K562 (cell line): ENCODE results near the gene OSBP2. TPM values are rescaled to one million over a fixed set of nuclear protein-coding genes. Genes with fewer than 3 reads are reported as not detected.

Source experiments
- ATAC-seq: fragments of 200-7000 bp; cut with Tn5 transposase; 3 replicates; pipeline ENCODE4 v1.9.1; 2020; ENCODE audit warnings: moderate library complexity
- BruUV-seq: library from RNA; stranded (reverse); fragments of 400-500 nt; replicated peaks from 2 replicates; lab custom pipeline; 2021; lab: Mats Ljungman, UMichigan
- CTCF ChIA-PET: fragments of 300-600 bp; formaldehyde crosslinking; extraction: SDS; loops from one replicate; lab custom pipeline; 2021; ENCODE audit warnings: low intra/inter-chr PET ratio; lab: Yijun Ruan, JAX
- POLR2A ChIA-PET: fragments of 300-600, 350-650 bp; sonication (Branson Sonifier 250); formaldehyde crosslinking; extraction: SDS; loops from one replicate; lab custom pipeline; 2021; ENCODE audit warnings: antibody characterized with exemption, inconsistent platforms; lab: Yijun Ruan, JAX
- DNase-seq, 4 experiments: peaks; one replicate each; pipeline versions ENCODE4 v3.0.0 to v3.0.0-alpha.2; 2011 to 2018; ENCODE audit warnings: low spot score in 3 of 4, mixed read lengths in 3 of 4; ENCODE audit errors: extremely low read depth in 1 of 4
- FAIRE-seq: peaks from 2 replicates; lab custom pipeline; 2011; peaks lifted over from hg19 to GRCh38; lab: Jason Lieb, UNC
- H2AFZ ChIP-seq: 2 replicates; pipeline ENCODE4 v1.6.0; 2011; ENCODE audit warnings: low read depth, low read length, control low read depth, inconsistent platforms
- H3K27ac ChIP-seq: fragments of 200-600 bp; 3 replicates; pipeline ENCODE4 v1.8.0; 2011; ENCODE audit warnings: low read depth, mild to moderate bottlenecking, control low read depth, inconsistent platforms, low read length, moderate library complexity, mixed read lengths; ENCODE audit errors: extremely low read depth
- H3K27me3 ChIP-seq, 2 experiments: fragments of 300-600 bp in 1 of 2; 2 replicates in 1 of 2; 3 replicates in 1 of 2; pipeline versions ENCODE4 v1.6.0 to v1.8.0; 2011; ENCODE audit warnings: inconsistent platforms in 2 of 2, low read length in 2 of 2, mild to moderate bottlenecking in 1 of 2, mixed read lengths in 1 of 2, moderate library complexity in 1 of 2; ENCODE audit not compliant: control insufficient read depth in 2 of 2, insufficient read depth in 2 of 2
- H3K36me3 ChIP-seq: fragments of 300-600 bp; 3 replicates; pipeline ENCODE4 v1.8.0; 2011; ENCODE audit warnings: mild to moderate bottlenecking, low read length, inconsistent platforms; ENCODE audit not compliant: control insufficient read depth, insufficient read depth
- H3K4me1 ChIP-seq, 2 experiments: fragments of 200-600 bp in 1 of 2; replicated peaks in 1 of 2; 2 replicates in 1 of 2; 3 replicates in 1 of 2; pipeline versions ENCODE4 v1.5.1 to v1.8.0; 2011; ENCODE audit warnings: inconsistent platforms in 2 of 2, low read length in 2 of 2, mild to moderate bottlenecking in 1 of 2, mixed read lengths in 1 of 2, moderate library complexity in 1 of 2; ENCODE audit not compliant: control insufficient read depth in 2 of 2, insufficient read depth in 2 of 2
- H3K4me2 ChIP-seq: 2 replicates; pipeline ENCODE4 v1.6.1; 2011; ENCODE audit warnings: low read length, control low read depth, inconsistent platforms, mixed read lengths; ENCODE audit not compliant: insufficient read depth
- H3K4me3 ChIP-seq: fragments of 200-600 bp; sonication (generic), shearing (Covaris generic); 2 replicates; pipeline ENCODE4 v1.5.1; 2016; ENCODE audit warnings: control low read depth, inconsistent platforms
- H3K79me2 ChIP-seq: fragments of 200-600 bp; 3 replicates; pipeline ENCODE4 v1.8.0; 2011; ENCODE audit warnings: low read length, inconsistent platforms; ENCODE audit not compliant: control insufficient read depth, insufficient read depth
- H3K9ac ChIP-seq, 2 experiments: 2 replicates each; pipeline versions ENCODE4 v1.6.0 to v1.6.1; 2011; ENCODE audit warnings: low read depth in 2 of 2, low read length in 2 of 2, control low read depth in 1 of 2, inconsistent platforms in 1 of 2, mild to moderate bottlenecking in 1 of 2, mixed read lengths in 1 of 2; ENCODE audit not compliant: insufficient read depth in 1 of 2
- H3K9me1 ChIP-seq: one replicate; pipeline ENCODE4 v1.6.0; 2011; ENCODE audit warnings: inconsistent platforms, mild to moderate bottlenecking, low read length, moderate library complexity; ENCODE audit not compliant: control insufficient read depth, insufficient read depth
- H3K9me3 ChIP-seq: replicated peaks from 2 replicates; pipeline ENCODE4 v1.5.1; 2011; ENCODE audit warnings: low read depth, low read length, inconsistent platforms; ENCODE audit not compliant: control insufficient read depth, insufficient read depth
- H4K20me1 ChIP-seq: replicated peaks from 2 replicates; pipeline ENCODE4 v1.6.1; 2011; ENCODE audit warnings: low read length, inconsistent platforms, mixed read lengths; ENCODE audit not compliant: control insufficient read depth, insufficient read depth
- ZNF316 ChIP-seq: fragments of 450-650 bp; IDR thresholded peaks from 2 replicates; pipeline ENCODE4 v1.6.1; 2016
- WGBS: fragments of 100-300 bp; shearing (Covaris generic); methylation state at CpG from one replicate; pipeline ENCODE4 v1.1.6; 2016; ENCODE audit warnings: low coverage, mixed read lengths; ENCODE audit not compliant: insufficient coverage; ENCODE audit errors: missing lambda C conversion rate; 5-methylcytosine and 5-hydroxymethylcytosine counted together
- in situ Hi-C: fragments of 300-500 bp; cut with MboI; formaldehyde crosslinking; loops from 4 replicates; pipeline ENCODE4 v1.15.0; 2018; ENCODE audit warnings: inconsistent platforms, mixed read lengths
- intact Hi-C: fragments of 100-400 bp; cut with micrococcal nuclease; formaldehyde crosslinking; loops from 2 replicates; pipeline ENCODE4 v1.14.2; 2022
- polyA plus RNA-seq, 8 experiments: library from polyadenylated mRNA; depleted of rRNA in 4 of 8; stranded (reverse) in 5 of 8; unstranded in 3 of 8; fragments of >200 nt; fragmentation: Nextera tagmentation in 2 of 8; fragmentation: Illumina TruSeq in 1 of 8; extraction: Ambion mirVana in 2 of 8; extraction: Trizol in 1 of 8; gene quantifications; 2 replicates each; pipeline versions ENCODE4 v1.2.1 to v1.2.3, GENCODE V29; 2011 to 2014; ENCODE audit warnings: inconsistent platforms in 1 of 8, missing spikeins in 1 of 8
- total RNA-seq, 7 experiments: library from RNA; depleted of rRNA in 6 of 7; stranded (reverse); fragments of >200 nt in 6 of 7; fragmentation: Illumina TruSeq in 2 of 7; extraction: Trizol in 2 of 7; gene quantifications; 2 replicates each; pipeline versions ENCODE4 v1.2.1 to v1.2.3, GENCODE V29; 2011 to 2021; ENCODE audit warnings: low replicate concordance in 1 of 7
- TF ChIP-seq, protein P1 (sequence below): sonication (generic); formaldehyde crosslinking; IDR thresholded peaks from 2 replicates; pipeline ENCODE4 v1.8.1; 2023; ENCODE audit warnings: mild to moderate bottlenecking, missing genetic modification reagents

Gene OSBP2
- total and polyA plus RNA-seq, 9 of the 15 experiments (the other 6 are each of a cell fraction or from before 2014, with no cell fraction given): 0.52 to 29.5 (median 21.6) TPM

DNA sequence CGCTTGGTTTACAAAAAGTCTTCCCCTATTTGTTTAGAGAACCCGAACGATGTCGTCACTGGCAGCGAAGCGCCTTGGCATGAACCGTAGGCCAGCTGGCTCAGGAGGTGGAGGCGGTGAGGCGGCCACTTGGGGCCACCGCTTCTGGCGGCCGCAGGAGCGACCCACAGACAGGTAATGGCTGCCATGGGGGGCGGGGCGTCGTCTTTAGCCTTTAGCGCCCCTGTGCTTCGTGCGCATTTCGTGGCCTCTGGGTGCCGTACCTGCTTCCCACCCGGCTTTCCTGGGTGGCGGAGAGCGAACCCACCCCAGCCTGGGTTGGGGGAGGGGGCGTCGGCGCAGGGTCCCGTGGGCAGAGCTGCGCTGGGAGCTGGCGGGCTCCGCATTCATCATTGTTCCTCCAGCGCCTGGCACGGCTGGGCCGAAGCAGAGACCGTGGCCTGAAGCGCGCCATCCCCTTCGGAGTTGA is 469 bp upstream of the OSBP2 start:
- H3K4me3 ChIP-seq: no peak overlapping the region
- FAIRE-seq: no peak

More for the DNA sequence above, 469 bp upstream of the OSBP2 start:
- in situ Hi-C loops: no loop called here
- POLR2A ChIA-PET: interaction anchor here (1.0 kb wide), 1 partner anchor 36 kb away, joined by 3 read pairs; no protein-coding TSS in a partner anchor
- H3K27me3 ChIP-seq: no peaks in the 10 kb centered on the region
- intact Hi-C loops: no loop called here
- no peak for DNase-seq
- no peaks in the 10 kb centered on the region for H3K79me2 ChIP-seq
- no TSS peak for BruUV-seq
- no peaks in the 10 kb centered on the region for H3K9me1 ChIP-seq
- H3K4me2 ChIP-seq: no peak overlapping the region
- H3K4me1 ChIP-seq: peaks cover 8 to 24% of the 10 kb centered on the region in 2 experiments; a peak in 4 of 5 replicates
- no peak for ATAC-seq
- CTCF ChIA-PET: no interaction called here
- no peaks in the 10 kb centered on the region for H3K36me3 ChIP-seq
- WGBS: 96% methylated on average over 12 of the region's 38 CpGs
- no peak overlapping the region for H3K9ac ChIP-seq
- H4K20me1 ChIP-seq: no peaks in the 10 kb centered on the region
- H3K9me3 ChIP-seq: no peaks in the 10 kb centered on the region
- peak overlapping the region; percentile 40; the same call in 1 of the 2 replicates for H2AFZ ChIP-seq
- no peak overlapping the region for H3K27ac ChIP-seq
- TF ChIP-seq, protein P1, sequence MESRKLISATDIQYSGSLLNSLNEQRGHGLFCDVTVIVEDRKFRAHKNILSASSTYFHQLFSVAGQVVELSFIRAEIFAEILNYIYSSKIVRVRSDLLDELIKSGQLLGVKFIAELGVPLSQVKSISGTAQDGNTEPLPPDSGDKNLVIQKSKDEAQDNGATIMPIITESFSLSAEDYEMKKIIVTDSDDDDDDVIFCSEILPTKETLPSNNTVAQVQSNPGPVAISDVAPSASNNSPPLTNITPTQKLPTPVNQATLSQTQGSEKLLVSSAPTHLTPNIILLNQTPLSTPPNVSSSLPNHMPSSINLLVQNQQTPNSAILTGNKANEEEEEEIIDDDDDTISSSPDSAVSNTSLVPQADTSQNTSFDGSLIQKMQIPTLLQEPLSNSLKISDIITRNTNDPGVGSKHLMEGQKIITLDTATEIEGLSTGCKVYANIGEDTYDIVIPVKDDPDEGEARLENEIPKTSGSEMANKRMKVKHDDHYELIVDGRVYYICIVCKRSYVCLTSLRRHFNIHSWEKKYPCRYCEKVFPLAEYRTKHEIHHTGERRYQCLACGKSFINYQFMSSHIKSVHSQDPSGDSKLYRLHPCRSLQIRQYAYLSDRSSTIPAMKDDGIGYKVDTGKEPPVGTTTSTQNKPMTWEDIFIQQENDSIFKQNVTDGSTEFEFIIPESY: peak; percentile 69; the same call in 1 of the 2 replicates
- no peak for TF ChIP-seq ZNF316
- TF ChIP-seq, all 486 proteins: peak for 1
